Measurements from ENCODE around the gene PRTN3. TPM values are rescaled to one million over a fixed set of nuclear protein-coding genes. Genes with fewer than 3 reads are reported as not detected.

Gene PRTN3, protein sequence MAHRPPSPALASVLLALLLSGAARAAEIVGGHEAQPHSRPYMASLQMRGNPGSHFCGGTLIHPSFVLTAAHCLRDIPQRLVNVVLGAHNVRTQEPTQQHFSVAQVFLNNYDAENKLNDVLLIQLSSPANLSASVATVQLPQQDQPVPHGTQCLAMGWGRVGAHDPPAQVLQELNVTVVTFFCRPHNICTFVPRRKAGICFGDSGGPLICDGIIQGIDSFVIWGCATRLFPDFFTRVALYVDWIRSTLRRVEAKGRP
- total RNA-seq (2014; rRNA removed; shearing (Covaris generic)), result not detected in 2 replicates

DNA sequence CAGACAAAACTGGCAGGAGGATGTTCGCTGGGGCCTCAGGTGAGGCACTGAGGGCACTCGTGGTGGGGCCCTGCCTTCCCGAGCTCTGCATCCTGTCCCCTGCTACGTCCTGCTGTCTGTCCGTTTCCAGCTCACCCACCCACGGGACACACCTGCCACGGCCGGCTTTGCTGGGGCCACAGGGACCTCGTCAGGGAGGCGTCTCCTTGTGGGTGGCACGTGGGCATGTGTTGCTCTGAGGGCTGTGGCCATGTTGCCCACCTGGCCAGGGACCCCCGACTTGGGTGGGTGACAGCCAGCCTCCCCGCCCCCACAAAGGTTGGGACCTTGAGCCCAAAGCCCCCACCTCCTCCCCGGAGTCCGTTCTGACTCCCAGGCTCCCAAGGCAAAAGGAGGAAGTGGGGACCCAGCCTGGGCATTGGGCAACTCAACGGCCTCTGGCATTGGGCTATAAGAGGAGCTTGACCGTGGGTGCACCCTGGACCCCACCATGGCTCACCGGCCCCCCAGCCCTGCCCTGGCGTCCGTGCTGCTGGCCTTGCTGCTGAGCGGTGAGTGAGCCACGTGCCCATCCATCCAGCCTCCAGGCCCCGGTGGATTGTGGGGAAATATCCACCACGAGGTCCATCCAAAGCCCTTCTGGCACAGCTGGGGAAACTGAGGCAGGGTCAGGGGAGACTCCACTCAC, at the start of gene PRTN3:
Gene PRTN3, plus strand, starts transcription at position 481 of the 688 bp plus-strand sequence. Its CDS starts 10 bp downstream, at position 491.
- DNase-seq (ENCODE audit: low read depth), result no peak

DNA sequence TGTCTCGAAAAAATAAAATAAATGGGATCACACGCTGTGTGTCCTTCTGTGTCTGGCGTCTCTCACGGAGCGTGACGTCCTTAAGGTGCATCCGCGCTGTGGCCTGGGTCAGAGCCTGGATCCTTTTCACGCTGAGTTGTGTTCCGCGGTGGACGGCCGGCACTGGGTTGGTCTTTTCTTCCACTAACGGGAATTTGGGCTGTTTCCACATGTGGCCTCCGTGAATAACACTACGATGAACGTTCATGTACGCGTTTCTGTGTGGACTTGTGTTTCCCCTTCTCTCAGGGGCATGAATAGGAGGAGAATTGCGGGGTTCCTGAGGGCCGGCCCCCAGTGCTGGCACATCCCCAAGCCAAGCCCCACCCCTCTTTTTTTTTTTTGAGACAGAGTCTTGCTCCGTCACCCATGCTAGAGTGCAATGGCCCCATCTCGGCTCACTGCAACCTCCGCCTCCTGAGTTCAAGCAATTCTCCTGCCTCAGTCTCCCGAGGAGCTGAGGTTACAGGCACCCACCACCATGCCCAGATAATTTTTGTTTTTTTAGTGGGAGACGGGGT, 49.7 kb upstream of the PRTN3 start:
- no peak for DNase-seq (ENCODE audit: low read depth)

DNA sequence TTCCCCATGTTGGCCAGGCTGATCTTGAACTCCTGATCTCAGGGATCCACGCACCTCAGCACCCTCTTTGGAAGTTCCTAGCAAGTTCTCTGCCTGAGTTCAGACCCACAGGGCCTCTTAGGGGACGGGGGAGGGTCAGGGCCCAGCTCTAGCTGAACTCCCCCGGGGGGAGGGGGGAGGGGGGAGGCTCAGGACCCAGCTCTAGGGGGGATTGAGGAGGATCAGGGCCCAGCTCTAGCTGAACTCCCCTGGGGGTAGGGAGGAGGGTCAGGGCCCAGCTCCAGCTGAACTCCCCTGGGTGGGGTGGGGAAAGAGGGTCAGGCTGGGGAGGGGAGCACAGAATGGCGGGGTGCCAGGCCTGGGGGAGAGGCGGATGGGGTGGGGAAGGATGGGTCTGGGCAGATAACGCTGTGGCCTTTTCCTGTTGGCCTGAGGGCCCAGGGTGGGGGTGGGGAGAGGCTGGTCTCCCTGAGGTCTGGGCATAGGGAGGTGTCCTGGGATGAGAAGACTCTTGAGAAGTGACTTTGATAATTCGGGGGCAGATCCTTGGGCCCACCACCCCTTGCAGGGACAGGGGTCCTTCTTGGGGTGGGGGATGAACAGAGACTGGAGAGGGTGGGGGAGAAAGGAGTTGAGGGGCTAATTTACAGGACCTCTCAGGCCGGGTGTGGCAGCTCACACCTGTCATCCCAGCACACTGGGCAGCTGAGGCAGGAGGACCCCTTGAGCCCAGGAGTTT, 49.1 kb upstream of the PRTN3 start:
- no peak for DNase-seq (ENCODE audit: low read depth)

DNA sequence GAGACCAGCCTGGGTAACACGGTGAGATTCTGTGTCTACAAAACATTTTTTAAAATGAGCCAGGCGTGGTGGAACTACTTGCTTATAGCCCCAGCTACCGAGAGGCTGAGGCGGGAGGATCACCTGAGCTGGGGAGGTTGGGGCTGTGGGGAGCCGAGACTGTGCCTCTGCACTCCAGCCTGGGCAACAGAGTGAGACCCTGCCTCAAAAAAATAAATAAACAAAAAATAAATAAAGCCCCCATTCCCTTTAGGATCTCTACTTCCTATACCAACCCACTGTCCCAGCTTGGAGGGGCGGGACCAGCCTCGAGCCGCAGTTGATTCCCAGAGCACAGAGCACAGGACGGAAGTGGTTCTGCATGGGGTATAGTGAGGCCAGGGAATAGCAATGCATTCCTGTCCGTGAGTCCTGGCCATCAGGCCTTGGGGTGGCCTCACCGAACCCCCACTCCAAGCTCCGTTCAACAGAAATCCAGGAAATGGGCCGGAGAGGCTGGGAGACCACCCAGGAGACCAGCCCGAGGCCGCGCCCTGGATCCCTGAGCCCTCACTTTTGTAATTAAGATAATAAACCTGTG, 48.4 kb upstream of the PRTN3 start:
- DNase-seq (ENCODE audit: low read depth), result no peak

DNA sequence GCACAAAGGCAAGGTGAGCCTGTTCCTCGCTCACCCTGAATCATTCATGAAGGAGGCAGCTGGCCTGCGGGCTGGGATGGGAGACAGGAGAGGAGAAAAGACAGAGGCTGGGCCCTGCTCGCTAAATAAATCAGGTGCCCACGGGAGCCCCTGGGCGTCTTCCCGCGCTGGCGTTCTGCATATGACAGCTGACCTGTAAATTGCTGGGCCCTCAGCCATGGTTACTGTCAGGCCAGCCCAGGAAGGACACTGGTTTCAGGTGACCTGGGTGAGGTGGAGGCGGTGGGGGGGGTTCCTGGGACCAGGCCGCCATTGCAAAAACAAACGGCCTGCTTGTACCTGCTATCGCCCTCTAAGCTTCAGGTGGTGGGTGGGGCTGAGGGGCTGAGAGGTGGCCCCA, 47.0 kb upstream of the PRTN3 start:
- no peak for DNase-seq (ENCODE audit: low read depth)

DNA sequence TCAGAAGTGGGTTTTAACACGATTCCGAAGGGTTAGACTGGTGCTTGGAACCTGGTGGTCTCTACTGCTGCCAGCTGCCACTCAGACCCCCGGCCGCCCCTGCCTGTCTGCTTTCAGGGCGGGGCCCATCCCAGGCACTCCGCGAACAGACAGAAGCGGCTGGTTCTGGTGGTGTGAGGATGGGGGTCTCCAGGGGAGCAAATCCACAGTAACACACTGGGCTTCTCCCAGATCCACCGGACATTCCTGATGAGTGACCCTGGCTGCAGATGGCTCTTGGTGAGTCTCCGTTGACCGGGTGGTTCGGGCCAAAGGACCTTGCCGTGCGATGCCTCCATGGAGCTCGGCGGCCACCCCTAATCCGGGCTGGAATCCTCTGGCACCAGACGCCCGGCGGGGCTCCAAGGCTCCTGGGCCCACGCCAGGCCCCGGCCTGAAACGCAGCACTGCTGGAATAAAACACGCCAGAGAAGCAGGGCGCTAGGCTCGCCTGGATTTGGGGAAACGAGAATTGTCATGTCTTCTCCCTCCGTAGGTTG, 45.7 kb upstream of the PRTN3 start:
- DNase-seq (ENCODE audit: low read depth), result no peak

DNA sequence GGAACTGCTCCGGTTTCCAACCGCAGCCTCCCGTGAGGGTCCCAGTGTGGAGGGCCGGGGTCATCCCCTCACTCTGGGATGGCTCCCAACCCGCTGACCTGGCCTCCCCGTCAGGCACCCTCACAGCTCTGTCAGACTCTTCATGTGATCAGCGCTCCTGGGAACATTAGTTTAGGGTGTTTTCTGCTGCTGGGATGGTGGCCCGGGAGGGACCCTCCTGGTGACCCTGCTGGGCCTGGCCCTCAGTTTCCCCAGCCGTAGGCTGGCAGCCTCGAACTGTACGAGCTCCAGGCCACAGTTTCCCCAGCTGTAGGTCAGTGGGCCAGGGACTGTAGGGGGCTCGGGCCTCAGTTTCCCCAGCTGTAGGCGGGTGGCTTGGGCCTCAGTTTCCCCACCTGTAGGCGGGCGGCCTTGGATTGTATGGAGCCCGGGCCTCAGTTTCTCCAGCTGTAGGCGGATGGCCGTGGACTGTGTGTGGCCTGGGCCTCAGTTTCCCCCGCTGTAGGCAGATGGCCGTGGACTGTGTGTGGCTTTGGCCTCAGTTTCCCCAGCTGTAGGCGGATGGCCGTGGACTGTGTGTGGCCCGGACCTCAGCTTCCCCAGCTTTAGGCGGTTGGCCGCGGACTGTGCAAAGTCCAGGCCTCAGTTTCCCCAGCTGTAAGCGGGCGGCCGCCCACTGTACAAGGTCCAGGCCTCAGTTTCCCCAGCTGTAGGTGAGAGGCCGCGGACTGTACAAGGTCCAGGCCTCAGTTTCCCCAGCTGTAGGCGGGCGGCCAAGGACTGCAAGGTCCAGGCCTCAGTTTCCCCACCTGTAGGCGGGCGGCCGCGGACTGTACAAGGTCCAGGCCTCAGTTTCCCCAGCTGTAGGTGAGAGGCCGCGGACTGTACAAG, 44.9 kb upstream of the PRTN3 start:
- DNase-seq (ENCODE audit: low read depth), result no peak

DNA sequence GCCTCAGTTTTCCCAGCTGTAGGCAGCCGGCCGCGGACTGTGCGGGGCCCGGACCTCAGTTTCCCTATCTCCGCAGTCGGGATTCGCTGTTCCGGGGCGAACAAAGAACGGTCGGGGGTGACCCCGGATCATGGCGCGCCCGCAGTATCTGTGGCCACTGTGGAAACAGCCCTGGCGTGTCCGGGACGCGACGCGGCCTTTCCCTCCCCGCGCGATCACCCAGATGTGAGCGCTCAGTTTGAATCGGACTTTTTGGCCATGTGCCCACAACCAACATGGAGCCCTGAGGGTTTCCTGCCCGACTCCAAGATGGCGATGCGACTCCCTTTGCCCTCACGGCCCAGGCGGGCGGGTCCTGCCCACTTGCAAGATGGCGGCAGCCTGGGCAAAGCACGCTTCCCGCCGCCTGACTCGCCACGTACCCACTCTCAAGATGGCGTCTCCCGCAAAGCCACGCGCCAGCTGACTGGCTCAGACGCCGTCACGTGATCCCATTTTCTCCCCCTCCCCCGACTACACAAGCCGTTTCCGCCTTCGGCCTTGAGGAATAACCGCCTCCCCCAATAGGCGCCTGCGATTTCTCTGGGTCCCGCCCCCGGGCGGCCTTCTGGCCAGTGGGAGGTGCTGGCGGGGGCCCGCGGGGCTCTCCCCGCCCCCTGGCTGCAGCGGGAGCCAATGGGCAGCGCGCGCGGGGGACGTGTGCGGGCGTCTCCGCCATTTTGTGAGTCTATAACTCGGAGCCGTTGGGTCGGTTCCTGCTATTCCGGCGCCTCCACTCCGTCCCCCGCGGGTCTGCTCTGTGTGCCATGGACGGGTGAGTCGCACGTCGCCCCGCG, 43.9 kb upstream of the PRTN3 start, which contains the start of gene PTBP1:
Gene PTBP1, plus strand, starts transcription at position 761 of the 836 bp plus-strand sequence. Its CDS starts 46 bp downstream, at position 807.
- peak; percentile 100 for DNase-seq (ENCODE audit: low read depth)

DNA sequence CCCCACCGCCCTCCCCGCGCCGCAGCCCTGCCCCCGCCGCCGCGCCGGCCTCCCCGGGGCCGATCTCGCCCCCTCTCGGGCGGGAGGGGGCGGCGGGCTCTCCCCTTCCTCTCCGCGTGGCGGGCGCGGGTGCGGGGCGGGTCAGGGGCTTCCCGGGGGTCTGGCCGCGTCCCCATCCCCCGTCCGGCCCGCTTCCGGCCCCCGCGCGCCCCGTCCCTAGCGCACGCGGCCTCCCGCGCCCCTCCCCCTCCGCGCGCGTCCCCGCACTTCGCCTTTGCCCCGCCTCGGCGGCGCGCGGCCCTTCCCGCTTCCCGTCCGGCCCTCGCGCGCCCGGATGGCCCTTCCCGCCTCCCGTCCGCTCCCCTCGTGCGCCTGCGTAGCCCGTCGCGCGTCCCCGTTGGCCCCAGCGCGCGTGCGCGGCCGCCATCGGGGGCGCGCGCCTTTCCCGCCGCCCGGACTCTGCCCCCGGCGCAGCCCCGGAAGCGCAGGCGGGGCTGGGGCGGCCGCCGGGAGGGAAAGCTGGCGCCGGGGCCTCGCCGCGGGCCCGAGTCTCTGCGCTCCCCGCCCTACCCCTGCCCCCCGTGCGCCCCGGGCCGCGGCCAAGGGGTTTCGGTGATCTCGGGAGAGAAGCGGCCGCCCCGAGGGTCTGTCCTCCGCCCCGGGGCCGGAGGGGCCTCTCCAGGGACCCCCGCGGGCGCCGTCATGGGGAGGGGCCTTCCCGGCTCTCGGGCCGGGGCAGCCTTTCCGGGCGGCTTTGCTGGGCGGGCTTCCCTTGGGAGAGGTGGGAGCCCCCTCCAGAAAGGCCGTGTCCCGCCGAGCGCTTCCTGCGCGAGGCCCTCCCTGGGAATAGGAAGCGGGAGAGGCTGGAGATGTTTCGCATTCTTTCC, 43.0 kb upstream of the PRTN3 start:
- DNase-seq (ENCODE audit: low read depth), result peak; percentile 86

DNA sequence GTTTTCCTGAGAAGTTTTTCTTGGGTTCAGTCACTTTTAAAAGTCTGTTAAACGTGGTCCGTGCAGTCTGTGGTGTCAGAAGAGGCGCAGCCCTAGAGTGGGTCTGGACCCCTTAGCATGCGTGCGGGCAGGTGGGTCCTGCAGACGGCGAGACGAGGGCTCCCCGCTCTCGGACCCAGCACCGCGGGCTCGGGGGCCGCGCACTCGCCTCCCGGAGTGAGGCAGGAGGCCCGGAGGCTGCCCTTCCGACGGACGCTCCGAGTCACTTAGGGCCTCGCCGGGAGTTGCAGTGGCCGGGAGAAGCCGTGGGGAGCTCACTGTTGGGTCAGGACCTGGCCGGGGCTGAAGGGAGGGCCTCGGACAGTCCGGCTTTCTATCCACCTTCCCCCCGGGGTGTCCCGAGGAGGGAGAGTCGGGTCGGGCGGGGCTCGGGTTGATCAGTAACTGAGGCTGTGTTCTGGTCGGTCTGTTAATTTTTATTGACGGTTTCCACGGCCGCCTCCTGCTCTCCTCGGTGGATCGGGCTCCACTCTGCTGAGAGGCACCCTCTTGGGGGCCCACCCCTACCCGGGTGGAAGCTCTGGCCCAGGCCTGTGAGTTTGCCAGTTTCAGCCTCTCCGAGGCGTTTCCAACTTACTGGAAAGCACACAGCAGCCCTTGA, 42.3 kb upstream of the PRTN3 start:
- DNase-seq (ENCODE audit: low read depth), result no peak

DNA sequence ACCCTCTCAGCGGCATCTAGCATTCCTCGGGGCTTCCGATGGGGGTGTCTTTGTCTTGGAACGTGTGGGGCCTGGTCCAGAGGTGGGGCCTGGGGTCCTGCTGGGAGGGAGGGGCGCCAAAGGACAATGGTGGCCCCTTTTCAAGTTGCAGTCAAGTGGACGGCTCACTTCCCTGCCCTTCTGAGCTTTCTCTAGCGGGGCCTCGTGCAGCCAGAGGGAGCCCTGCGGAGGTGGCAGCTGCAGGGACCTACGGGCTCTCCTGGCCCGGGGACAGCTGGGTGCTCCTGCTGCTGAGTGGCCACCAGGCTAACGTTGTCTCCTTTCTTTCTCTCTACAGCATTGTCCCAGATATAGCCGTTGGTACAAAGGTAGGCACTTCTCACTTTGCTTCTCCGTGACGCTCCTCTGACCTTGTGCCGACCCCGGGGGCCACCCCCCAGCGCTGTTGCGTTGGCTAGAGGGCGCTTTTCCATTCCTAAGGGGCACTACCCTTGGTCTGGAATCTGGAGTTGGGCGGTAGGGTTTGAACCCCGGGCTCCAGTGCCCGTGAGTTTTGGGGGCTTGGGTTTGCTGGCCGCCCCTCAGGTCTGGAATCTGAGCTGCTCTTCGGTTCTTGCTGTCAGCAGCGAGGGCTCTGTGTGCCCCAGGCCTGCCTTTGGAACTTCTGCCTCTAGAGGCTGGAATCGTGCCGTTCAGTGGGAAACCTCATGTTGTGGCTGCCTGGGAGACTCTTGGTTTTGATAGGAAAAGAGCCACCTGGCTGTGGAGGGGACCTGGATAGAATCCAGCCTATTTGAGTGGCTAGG, 41.5 kb upstream of the PRTN3 start:
- peak; percentile 51 for DNase-seq (ENCODE audit: low read depth)

DNA sequence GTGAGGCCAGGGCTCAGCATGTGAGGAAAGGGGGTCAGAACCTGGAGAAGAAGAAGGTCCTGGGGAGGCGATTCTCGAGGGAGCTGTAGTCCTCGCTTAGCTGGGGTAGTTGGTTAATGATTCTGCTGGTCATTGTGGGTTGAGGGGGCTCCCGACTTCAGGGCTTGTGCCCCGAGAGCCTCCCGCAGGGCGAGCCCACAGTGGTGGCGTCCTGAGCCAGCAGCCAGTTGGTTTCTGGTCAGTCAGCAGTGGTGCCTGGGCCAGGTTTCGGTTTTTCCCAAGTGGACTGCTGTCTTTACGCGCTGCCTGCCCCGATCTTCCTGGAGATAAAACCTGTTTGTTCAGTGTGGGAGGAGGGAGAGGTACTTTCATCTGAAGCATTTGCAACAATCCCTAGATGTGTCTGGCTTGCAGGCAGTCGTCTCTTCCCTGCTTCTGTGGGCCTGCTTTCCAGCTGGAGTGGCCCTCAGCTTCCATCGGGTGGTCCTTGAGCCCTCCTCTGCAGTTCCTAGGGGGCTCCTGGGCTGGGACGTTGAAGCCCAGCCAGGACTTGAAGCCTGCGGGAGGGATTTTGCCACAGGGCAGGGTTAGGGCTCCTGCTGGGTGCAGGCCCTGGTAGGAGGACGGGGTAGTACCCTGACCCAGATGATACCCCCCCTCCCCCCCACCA, 40.3 kb upstream of the PRTN3 start:
- no peak for DNase-seq (ENCODE audit: low read depth)

DNA sequence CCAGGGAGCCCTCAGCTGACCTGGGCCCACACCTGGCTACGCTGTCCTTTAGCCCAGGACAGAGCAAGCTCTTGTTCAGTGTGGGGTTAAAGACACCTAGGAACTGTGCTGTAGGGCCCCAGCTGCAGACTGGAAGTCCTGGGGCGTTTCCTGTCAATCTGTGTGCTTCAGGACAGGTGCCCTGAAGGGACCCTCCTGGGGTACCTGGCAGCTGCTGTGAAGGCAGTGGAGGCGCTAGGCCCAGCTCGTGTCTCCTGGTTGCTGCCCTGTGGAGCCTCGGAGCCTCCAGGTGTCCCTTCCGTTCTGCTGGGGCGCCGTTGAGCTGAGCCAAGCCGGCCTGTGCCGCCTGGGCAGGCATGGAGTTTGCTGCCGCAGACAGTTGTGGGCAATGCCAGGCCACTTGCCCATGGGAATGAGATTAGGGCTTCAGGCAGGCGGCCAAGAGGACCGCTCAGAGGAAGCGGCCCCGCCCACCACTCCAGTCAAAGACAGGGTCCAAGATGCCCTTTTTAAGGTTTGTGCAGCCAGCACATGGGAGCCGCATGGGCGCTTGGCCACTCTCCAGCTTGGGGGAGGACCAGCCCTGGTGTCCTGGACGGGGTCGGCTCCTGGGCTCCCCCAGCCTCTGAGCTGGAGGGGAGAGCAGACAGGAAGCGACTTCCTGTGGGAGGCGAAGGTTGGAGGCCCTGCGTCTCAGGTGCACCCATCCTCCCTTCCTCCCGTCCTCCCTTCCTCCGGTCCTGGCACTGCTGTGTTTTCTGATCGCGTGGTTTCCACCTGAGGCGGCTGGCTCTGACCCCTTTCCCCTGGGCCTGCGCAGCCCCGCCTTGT, 39.6 kb upstream of the PRTN3 start:
- no peak for DNase-seq (ENCODE audit: low read depth)

DNA sequence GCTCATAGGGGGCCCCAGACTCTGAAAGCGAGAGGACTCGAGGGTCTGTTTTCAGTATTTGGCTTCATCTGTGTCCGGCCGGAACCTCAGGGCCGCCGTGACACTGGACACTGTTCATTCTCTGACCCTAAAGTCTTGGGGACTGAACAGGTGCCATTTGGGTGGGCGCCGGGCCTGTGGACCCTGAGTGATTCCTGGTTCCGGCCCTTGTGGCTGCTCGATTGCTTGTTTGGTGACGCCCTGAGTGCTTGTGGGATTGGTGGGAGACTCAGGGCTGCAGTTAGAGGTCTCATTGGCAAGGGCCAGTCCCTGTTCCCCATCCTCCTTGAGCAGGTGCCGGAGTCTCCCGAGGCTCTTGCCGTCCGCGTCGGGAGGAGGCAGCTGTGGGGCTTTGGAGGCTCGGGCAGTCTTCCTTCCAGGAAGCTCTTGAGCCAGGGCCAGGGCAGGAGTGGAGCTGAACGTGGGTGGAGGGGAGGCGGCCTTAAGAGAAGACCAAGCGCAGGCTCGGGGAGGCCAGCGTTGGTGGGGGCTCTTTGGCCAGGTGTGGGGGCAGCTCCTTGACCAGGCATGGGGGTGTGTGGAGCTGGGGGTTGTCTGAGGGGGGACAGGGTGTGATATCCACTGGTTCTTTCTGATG, 38.8 kb upstream of the PRTN3 start:
- DNase-seq (ENCODE audit: low read depth), result no peak

DNA sequence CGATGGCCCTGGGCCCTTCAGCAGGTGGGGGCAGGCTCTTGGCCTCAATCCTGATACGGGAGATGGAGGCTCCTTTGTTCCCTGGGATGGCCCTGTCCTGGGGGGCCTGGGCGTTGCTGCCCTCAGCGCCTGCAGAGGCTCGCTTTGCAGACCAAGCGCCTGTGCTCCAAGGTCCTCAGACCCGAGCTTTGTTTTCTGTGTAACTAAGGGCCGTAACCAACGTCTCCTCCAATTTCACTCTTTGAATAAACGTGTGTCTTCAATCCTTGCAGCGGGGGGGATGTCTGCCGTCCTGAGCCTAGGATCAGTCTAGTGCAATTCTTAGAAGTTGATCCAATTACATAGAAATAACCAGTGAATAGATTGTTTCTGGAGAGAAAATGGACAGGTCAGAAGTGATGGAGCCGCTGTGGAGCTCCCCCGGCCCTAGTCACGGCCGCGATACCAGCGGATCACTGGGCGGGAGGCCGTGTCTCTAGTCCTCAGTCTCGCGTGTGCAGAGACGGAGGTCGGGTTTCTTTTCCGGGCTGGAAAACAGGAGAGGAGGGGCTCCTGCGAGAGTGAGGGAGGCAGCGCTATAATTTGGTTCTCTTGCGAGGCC, 38.2 kb upstream of the PRTN3 start:
- no peak for DNase-seq (ENCODE audit: low read depth)

All from RPMI7951 (cell line).